HepG2 (cell line): Measurements from ENCODE around the gene SYNE2. TPM values are rescaled to one million over a fixed set of nuclear protein-coding genes. Genes with fewer than 3 reads are reported as not detected.
A peak's percentile ranks its signal among the peaks of the same experiment; 100 is the strongest.

Experiments
- ASH2L ChIP-seq: fragments of 300-600, 200-600 bp; sonication (generic); IDR thresholded peaks from 2 replicates; pipeline ENCODE4 v1.7.0; 2017; ENCODE audit warnings: low read depth, mild to moderate bottlenecking, moderate library complexity, mixed read lengths, low read length; ENCODE audit not compliant: insufficient read length
- BRD4 ChIP-seq: sonication (generic); formaldehyde crosslinking; IDR thresholded peaks from 2 replicates; pipeline ENCODE4 v1.4.0; 2020; ENCODE audit warnings: missing genetic modification reagents
- CEBPG ChIP-seq: IDR thresholded peaks from 2 replicates; pipeline ENCODE4 v1.6.1; 2016
- CHD2 ChIP-seq: IDR thresholded peaks from 2 replicates; pipeline ENCODE4 v1.6.1; 2011; ENCODE audit warnings: low read depth, low read length, improper control_type of control experiment
- FOXA1 ChIP-seq, 2 experiments: fragments of 450-650 bp in 1 of 2; sonication (generic) in 1 of 2; formaldehyde crosslinking in 1 of 2; IDR thresholded peaks; 2 replicates each; pipeline versions ENCODE4 v1.4.0 to v1.6.1; 2016 to 2020; ENCODE audit warnings: missing genetic modification reagents in 1 of 2
- KLF6 ChIP-seq: IDR thresholded peaks from 2 replicates; pipeline ENCODE4 v1.8.0; 2016; ENCODE audit warnings: missing biosample characterization, missing genetic modification reagents
- PHF21A ChIP-seq: sonication (generic); formaldehyde crosslinking; IDR thresholded peaks from 2 replicates; pipeline ENCODE4 v1.5.0; 2020; ENCODE audit warnings: mild to moderate bottlenecking, missing genetic modification reagents
- RBM22 ChIP-seq: fragments of 200-400 bp; formaldehyde crosslinking; optimal IDR thresholded peaks from 2 replicates; pipeline ENCODE3; 2017; ENCODE audit warnings: mild to moderate bottlenecking, low read length, moderate library complexity
- SPEN ChIP-seq: sonication (generic); formaldehyde crosslinking; IDR thresholded peaks from 2 replicates; pipeline ENCODE4 v1.5.1; 2020; ENCODE audit warnings: low read depth, mild to moderate bottlenecking, missing genetic modification reagents
- XRCC5 ChIP-seq: fragments of 200-400 bp; formaldehyde crosslinking; optimal IDR thresholded peaks from 2 replicates; pipeline ENCODE3; 2017; ENCODE audit warnings: mild to moderate bottlenecking, low read length
- ZBTB14 ChIP-seq: sonication (generic); formaldehyde crosslinking; IDR thresholded peaks from 2 replicates; pipeline ENCODE4 v1.4.0; 2020; ENCODE audit warnings: missing genetic modification reagents
- ZNF160 ChIP-seq: sonication (generic); formaldehyde crosslinking; IDR thresholded peaks from 2 replicates; pipeline ENCODE4 v1.8.0; 2022; ENCODE audit warnings: mild to moderate bottlenecking, inconsistent platforms, missing genetic modification reagents
- ZNF318 ChIP-seq: sonication (generic); formaldehyde crosslinking; IDR thresholded peaks from 2 replicates; pipeline ENCODE4 v1.4.0; 2020; ENCODE audit warnings: mild to moderate bottlenecking, missing genetic modification reagents
- ZNF354B ChIP-seq: sonication (generic); formaldehyde crosslinking; IDR thresholded peaks from 2 replicates; pipeline ENCODE4 v1.8.0; 2022; ENCODE audit warnings: mild to moderate bottlenecking, missing genetic modification reagents
- ZNF609 ChIP-seq: sonication (generic); formaldehyde crosslinking; IDR thresholded peaks from 2 replicates; pipeline ENCODE4 v1.4.0; 2020; ENCODE audit warnings: mild to moderate bottlenecking, missing genetic modification reagents, borderline replicate concordance
- polyA plus RNA-seq, 8 experiments: library from polyadenylated mRNA; depleted of rRNA in 3 of 8; stranded (reverse) in 7 of 8; unstranded in 1 of 8; fragments of >200 nt; fragmentation: Illumina TruSeq in 4 of 8; extraction: Trizol in 4 of 8; gene quantifications; 2 replicates each; pipeline versions ENCODE4 v1.2.1 to v1.2.3, GENCODE V29; 2011 to 2016; ENCODE audit warnings: low read depth in 4 of 8, missing spikeins in 1 of 8, mixed read lengths in 1 of 8; ENCODE audit not compliant: insufficient read depth in 1 of 8
- total RNA-seq, 5 experiments: library from RNA; depleted of rRNA; stranded (reverse); fragments of >200 nt; fragmentation: Illumina TruSeq; extraction: Trizol; gene quantifications; 2 replicates each; pipeline ENCODE4 v1.2.3, GENCODE V29; 2016; ENCODE audit warnings: low read depth in 1 of 5

The SYNE2 gene
- total and polyA plus RNA-seq, 2 of the 13 experiments (the other 11 are each of a cell fraction or from before 2014, with no cell fraction given), result 6.2 to 13.3 TPM

DNA sequence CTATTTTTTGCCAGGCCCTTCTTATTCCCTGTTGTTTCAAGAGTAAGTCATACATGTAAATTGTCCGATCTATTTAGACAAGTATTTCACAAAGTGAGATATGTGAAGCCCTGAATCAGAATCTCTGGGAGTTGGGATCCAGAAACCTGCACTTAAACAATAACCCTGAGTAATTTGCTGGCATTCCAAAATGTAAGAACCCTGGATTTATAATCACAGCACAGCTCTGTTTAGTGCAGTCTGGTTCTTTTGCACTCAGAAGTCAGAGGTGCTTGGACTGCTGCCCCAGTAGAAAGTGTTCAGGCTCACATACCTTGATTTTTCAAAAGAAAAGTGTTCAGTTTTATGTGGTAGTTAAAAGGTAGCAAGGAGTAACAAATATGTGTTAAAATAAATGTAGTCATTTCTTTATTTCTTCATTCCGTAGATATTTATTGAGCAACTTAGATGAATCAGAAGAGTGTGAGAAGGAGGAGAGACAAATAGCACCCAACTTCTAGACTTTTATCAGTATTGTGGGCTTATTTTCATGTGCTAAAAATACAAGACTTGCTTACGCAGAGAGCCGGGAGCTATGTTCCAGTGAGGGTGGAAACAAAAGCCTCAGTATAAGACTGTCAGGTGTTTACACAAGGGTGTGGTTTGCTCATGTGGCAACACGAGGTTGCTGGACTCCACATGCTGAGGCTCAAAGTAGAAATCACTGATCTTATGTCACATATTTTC, 70.1 kb downstream of the SYNE2 start (continued):
- TF ChIP-seq ZNF318, result no peak
- TF ChIP-seq KLF6, result no peak
- peak; percentile 24 for TF ChIP-seq XRCC5
- no peak for TF ChIP-seq CHD2
- no peak for TF ChIP-seq ZNF609 (CRISPR knock-in tag)
- no peak for TF ChIP-seq SPEN (CRISPR knock-in tag)
- no peak for TF ChIP-seq ZNF160
- peak; percentile 40 for TF ChIP-seq ASH2L
- TF ChIP-seq BRD4 (CRISPR knock-in tag), result no peak
- TF ChIP-seq PHF21A, result no peak
- TF ChIP-seq RBM22, result no peak
- TF ChIP-seq ZBTB14, result no peak
- TF ChIP-seq ZNF354B (CRISPR knock-in tag), result no peak
- peak; percentile 64 for TF ChIP-seq CEBPG
- TF ChIP-seq FOXA1 (IDR thresholded peaks at IDR 0.05), result no peak
- TF ChIP-seq FOXA1 (CRISPR knock-in tag; IDR thresholded peaks at IDR 0.05), result peak; percentile 93
